ENCODE measurements around the gene TIAM2. TPM values are rescaled to one million over a fixed set of nuclear protein-coding genes. Genes with fewer than 3 reads are reported as not detected.

Gene TIAM2
- total and polyA plus RNA-seq, 2 experiments from 2014 or later = 14.2 to 24.4 TPM

- H3K4me1 Mint-ChIP-seq = peaks cover 41% of the 10 kb centered on the region
- Histone ChIP-seq H3K4me1 (ENCODE audit: insufficient read depth) (peaks cover 27% of the 10 kb centered on the region), H3K27ac (ENCODE audit: low read depth) (no peak overlapping the region), H3K4me3 (no peak overlapping the region), H3K79me2 (replicated peaks; ENCODE audit: insufficient read depth) (peaks cover 9% of the 10 kb centered on the region), H3K27me3 (ENCODE audit: insufficient read depth) (no peaks in the 10 kb centered on the region), H3F3A (replicated peaks; ENCODE audit: low read depth) (peaks cover 4% of the 10 kb centered on the region), H3K9me2 (ENCODE audit: insufficient read depth) (no peaks in the 10 kb centered on the region), H3K36me3 (ENCODE audit: insufficient read depth) (peaks cover 23% of the 10 kb centered on the region), H3K4me2 (no peak overlapping the region), H4K20me1 (replicated peaks; ENCODE audit: insufficient read depth) (no peaks in the 10 kb centered on the region), H2AFZ (no peak overlapping the region)
- no peak overlapping the region for H3K4me3 Mint-ChIP-seq
- H3K9me3 Mint-ChIP-seq = no peaks in the 10 kb centered on the region
- no peak for DNase-seq (ENCODE audit: low spot score)
- H3K36me3 Mint-ChIP-seq (ENCODE audit: low read depth) = peaks cover 61% of the 10 kb centered on the region
- no peak overlapping the region for H3K27ac Mint-ChIP-seq
- TF ChIP-seq POLR2AphosphoS5 (IDR thresholded peaks at IDR 0.05; ENCODE audit: low read depth) (no peak), ZNF462 (CRISPR knock-in tag; IDR thresholded peaks at IDR 0.05) (no peak), JUNB (IDR thresholded peaks at IDR 0.05; ENCODE audit: unreplicated experiment) (no peak), ETS1 (IDR thresholded peaks at IDR 0.05) (no peak), STAT1 (IDR thresholded peaks at IDR 0.05; ENCODE audit: unreplicated experiment) (no peak), CTCF (conservative IDR thresholded peaks at IDR 0.05; ENCODE audit: low read depth in 2 of 2) (no peak), CREB1 (CRISPR knock-in tag; IDR thresholded peaks at IDR 0.05; ENCODE audit: low read depth) (no peak)
- ATAC-seq = no peak
- peaks cover 3% of the 10 kb centered on the region for H3K27me3 Mint-ChIP-seq (ENCODE audit: insufficient read depth, low read depth, poor library complexity)
Observed at GRCh38 chr6:155257796-155258195, 262.7 kb downstream of the TIAM2 start.
